NOMO-1 treated with DMSO at 0.1 percent for 48 hours (cell line): ENCODE data around the gene GREB1L.
"Not testable (repeated sequence)": the region's sequence is repeated elsewhere in the genome, so short reads cannot be mapped to it uniquely, and the experiment has no call there.

Experiments used
- DNase-seq: peaks from one replicate; lab custom pipeline; 2025; ENCODE audit not compliant: unreplicated experiment; lab: John Stamatoyannopoulos, UW

The GREB1L gene

DNA sequence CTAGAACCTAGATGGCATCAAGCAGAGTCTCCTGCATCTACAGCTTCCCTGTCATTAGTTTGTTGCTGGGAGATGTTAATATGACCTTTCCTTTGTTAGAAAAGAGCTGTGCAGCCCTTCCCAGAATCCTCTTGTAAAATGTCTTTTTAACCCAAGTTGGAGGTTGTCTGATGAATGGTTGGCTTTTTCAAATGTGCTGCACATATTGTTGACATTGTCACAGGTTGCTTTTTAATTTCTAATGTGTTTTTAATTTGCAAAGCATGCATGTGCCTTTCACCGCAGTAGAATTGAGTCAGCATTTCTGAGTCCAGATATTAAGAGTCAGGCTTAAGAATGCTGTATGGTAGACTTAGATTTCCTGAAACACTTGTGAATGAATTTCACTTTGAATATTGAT, 120.8 kb downstream of the GREB1L start:
- no peak for DNase-seq

DNA sequence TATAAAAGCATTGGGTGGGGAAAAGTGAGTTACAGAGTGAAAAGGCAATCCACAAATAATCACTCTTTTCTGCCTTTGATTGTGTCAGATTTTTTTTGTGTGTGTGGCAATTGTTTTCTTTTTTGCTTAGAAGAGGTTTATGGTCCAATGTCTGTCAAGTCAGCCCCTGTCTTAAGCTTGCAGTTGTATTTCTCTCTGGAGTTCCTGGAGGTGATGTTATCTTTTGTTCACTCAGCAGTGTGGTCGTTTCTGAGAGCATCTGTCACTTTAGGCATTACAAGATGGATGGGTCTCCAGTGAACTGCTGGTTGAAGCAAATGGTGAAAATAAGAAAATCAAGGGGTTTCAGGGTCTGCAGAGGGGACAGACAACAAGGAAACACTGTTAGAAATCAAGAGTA, 121.3 kb downstream of the GREB1L start:
- no peak for DNase-seq

DNA sequence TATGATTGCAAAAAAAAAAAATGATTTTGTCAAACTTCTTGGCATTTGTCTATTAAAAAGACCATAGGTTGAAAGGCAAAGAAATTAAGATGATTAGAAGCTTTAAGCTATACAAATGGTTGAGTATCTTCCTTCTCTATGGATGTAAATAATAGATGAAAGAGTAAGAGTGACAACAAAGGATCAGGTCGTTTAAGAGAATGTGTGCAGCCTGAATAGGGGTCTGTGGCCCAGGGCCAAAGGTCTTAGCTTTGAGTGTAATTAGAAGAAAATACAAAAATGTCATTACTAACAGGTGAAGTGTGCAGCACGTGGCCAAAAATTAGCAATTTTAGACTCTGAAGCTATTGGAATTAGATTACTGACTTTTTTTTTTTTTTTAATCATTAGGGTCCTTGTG, 122.4 kb downstream of the GREB1L start:
- DNase-seq: no peak

- DNase-seq: no peak
Measured at GRCh38 chr18:21366896-21367295, 124.9 kb downstream of the GREB1L start.

- DNase-seq: no peak
Measured at GRCh38 chr18:21369146-21369545, 127.1 kb downstream of the GREB1L start.

GRCh38 chr18:21369597-21369996, 127.6 kb downstream of the GREB1L start:
- DNase-seq: not testable (repeated sequence)

- DNase-seq: no peak
Measured at GRCh38 chr18:21383031-21383430, 141.0 kb downstream of the GREB1L start.

DNA sequence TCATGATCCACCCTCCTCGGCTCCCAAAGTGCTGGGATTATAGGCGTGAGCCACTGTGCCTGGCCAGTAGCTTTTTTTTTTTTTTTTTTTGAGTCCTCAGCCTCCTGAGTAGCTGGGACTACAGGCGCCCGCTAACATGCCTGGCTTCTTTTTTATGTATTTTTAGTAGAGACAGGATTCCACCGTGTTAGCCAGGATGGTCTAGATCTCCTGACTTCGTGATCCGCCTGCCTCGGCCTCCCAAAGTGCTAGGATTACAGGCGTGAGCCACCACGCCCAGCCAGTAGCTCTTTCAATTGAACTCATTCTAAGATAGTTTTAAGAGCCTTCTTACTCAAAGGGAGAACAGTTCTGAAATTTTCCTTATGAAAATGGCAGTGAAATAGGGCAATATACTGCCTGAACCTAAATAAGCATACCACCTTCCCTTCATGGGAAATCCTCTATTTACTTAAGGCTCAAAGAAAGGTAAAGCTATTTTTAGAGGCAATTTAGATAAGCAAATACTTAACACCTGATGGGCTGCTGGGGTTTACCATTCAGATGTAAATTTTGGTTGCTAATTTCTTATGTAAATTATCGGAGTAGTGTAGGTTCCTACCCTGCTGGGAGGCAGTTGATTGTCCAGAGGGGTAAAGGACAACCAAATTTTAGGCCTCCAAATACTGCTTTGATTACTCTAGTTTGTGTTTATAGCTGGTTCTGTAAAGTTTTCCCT, 144.7 kb downstream of the GREB1L start:
- no peak for DNase-seq

DNA sequence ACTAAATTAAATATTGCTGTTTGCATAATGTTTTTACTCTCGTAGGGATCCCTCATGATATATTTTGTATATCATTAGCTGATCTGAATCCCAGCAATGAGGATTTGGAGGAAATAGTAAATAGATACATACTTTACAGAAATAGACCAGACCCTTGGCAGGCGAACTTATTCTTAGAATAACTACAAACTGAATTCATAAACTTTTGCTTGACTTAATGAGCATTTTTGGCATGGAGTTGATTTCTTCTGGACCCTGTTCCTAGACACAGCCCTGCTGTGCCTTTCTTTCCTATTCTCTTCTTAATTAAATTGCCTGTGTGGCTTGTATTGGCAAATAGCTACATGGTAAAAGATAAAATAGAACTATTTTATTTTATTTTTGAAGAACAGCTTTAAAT, 145.9 kb downstream of the GREB1L start:
- DNase-seq: no peak

DNA sequence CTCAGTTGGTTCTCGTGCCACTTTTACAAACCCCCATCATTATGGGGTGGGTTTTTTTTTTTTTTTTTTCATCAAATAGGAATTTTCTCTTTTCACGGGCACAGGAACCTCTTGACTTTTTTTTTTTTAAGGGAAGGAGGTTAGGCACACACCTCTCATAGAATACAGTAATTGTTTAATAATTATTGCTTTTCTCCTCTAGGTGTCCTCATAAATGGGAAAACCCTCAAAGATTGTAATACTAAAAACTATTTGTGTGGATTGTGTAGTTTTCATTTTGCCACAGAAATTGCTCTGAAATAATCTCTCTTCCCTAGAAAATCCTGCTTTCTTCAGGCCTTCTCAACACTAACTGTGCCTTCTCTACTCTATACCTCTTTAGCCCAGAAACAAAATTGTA, 147.3 kb downstream of the GREB1L start:
- DNase-seq: no peak

DNA sequence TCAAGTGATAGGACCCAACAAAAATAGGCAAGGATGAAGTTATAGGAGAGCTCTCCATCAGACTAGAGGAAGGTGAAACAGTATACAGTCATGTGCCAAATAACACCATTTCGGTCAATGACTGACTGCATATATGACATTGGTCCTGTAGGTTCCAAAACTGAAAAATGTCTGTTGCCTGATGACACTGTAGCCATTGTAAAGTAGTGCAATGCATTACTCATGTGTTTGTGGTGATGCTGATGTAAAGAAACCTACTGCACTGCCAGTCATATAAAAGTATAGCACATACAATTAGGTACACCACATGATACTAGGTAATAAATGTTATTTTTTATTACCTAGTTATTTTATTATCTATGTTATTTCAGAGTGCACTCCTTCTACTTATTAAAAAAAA, 147.9 kb downstream of the GREB1L start:
- DNase-seq: no peak

DNA sequence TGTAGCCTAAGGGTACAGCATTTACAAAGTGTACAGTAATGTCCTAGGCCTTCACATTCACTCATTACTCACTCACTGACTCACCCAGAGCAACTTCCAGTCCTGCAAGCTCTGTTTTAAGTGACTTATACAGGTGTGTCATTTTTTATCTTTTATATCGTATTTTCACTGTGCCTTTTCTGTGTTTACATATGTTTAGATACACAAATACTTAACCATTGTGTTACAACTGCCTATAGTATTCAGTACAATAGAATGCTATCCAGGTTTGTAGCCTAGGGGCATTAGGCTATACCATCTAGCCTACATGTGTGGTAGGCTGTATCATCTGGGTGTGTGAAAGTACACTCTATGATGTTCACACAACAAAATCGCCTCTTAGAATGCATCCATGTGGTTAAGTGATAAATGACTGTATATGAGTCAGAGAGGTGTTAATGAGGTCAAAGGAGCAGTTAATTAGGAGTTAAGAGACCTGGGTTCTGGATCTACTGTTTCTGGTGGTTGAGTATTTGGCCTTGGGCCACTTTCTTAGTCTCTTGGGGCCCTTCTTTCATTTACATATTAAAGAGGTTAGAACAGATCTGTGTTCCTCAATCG, 149.1 kb downstream of the GREB1L start:
- DNase-seq: no peak

DNA sequence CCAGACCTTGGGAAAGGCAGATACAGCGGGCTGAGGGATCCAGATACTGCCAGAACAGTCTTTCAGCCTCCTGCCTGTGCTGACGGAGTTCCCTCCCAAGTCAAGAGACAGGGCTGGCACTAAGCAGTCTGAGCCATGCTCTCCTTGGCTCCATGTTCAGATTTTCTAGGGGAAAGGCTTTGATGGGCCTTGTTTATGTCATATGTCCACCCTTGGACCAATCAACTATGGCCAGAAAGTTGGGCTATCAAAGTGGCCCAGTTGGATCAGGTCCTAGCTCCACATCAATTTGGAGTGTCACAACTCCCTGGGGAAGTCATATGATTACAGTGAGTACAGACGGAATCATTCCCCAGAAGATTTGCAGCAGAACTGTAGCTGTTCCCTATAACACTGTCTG, 152.0 kb downstream of the GREB1L start:
- DNase-seq: no peak

DNA sequence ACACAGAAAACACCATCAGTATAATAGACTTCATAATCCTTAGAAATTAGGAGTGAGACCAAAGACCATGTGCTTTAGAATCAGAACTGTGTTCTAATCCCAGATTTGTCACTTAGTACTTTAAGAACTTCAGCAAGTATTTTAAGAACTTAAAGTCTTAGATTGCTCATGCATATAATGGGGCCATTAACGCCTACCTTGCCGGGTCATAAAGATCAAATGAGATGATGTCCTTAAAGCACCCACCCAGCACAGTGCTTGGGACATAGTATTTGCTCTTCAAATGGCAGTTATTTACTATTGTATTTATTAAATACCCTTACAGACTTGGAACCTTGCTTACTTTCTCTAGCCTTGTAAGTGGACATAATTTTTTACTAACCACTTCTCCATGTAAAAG, 156.1 kb downstream of the GREB1L start:
- no peak for DNase-seq

DNA sequence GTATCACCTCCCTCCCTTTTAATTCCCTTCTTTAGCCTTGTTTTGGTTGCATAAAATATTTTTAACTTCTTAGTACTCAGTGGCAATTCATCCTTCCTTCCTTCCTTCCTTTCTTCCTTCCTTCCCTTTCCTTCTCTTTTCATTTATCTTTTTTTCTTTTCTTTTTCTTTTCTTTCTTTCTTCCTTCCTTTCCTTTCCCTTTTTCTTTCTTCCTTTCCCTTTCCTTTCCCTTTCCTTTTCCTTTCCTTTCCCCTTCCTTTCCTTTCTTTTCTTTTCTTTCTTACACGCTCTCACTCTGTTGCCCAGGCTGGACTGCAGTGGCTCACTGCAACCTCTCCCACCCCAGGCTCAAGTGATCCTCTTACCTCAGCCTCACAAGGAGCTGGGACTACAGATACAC, 160.2 kb downstream of the GREB1L start:
- DNase-seq: no peak

DNA sequence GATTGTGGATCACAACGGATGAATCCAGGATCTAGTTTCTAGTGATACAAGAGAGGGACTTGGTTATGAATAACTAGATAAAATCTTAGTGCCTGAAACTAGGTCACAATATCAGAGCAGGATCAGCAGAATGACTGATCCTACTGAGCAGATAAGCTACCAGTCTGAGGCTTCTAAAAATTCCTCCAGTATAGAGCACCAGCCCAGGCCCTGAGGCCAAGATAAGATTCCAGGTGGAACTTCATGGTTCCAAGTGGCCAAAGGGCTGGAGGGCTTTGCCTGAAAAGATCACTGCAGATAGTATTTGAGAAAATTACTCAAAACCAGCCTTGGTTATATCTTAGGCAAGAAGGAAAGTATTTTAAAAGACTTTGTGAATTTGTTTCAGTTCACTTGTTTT, 162.4 kb downstream of the GREB1L start:
- no peak for DNase-seq

GRCh38 chr18:21406116-21406515, 164.1 kb downstream of the GREB1L start:
- no peak for DNase-seq

DNA sequence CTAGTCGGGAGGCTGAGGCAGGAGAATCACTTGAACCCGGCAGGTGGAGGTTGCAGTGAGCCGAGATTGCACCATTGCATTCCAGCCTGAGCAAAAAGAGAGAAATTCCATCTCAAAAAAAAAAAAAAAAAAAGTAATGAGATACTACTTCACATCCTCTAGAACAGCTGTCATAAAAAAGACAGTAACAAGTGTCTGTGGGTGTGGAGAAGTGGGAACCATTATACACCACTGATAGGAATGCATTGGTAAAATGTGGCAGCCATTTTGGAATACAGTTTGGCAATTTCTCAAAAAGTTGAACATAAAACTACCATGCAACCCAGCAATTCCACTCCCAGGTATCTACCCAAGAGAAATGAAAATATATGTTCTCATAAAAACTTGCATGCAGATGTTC, 166.6 kb downstream of the GREB1L start:
- DNase-seq: no peak

DNA sequence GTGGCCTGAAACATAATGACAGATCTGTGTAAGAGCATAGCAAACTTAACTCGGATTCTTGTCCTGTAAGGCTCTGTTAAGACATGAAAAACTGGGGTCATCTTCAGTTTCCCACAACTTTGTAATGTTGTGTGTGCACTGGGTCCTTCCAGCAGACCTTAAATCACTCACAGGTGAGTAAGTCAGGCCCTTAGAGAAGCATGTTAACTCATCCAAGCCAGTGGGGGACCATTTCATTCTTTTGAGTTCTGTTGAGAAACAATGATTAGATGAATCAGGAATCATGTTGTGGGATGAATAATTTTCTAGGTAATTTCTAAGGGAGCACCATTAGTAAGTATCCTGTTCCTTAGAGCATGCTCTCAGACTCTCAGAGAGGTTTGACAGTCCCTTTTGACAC, 191.4 kb downstream of the GREB1L start:
- no peak for DNase-seq

DNA sequence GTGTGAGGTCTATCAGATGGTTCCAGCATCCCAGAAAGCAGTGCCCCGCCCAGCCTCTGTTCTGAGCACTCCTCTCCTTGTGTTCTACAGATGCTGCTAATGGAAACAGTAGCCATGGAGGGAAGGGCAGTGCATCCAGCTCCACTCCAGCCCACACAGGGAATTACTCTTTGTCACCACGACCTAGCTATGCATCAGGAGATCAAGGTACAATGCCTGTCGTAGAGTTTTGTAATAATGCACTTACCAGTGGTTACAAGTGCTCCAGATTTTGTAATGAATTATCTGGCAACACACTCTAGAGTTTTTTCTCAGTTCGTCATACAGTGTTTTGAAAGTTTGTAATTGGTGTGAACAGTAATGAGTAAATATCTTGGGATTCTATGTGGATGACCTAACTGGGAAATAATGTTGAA, 197.4 kb downstream of the GREB1L start:
- DNase-seq: no peak

DNA sequence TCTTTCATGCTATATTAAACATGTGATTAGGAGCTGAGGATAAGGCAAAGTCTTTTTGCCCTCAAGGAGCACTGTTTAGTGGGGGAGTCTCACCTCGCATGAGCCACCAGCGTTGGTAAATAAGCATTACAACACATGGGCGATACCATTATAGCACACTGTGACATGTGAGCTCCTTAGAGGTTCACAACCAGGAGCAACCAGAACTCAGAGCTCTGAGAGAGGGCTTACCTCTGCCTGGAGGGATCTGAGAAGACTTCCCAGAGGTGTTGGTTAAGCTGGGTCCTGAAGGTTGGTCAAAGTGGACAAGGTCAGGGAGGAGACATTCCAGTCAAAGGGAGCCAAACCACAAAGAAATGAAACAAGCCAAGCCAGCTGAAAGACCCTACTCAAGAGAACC, 199.6 kb downstream of the GREB1L start:
- DNase-seq: no peak

GRCh38 chr18:21443776-21444464, 201.9 kb downstream of the GREB1L start:
- DNase-seq: no peak
